Tibial nerve (tissue), 4 donors: Measurements from ENCODE around the gene ZFAND6. TPM values are rescaled to one million over a fixed set of nuclear protein-coding genes. Genes with fewer than 3 reads are reported as not detected.
"Not testable (repeated sequence)": the region's sequence is repeated elsewhere in the genome, so short reads cannot be mapped to it uniquely, and the experiment has no call there.

ENCODE experiments used
- DNase-seq, 2 donors: peaks; one replicate each; pipeline ENCODE4 v3.0.0-alpha.2; 2019; ENCODE audit warnings: low spot score in 2 of 2
- H3K27ac ChIP-seq, 4 donors: fragments of 200-600 bp; sonication (generic) in 3 of 4; one replicate each; pipeline ENCODE4 v1.5.1; 2017 to 2019; ENCODE audit warnings: mild to moderate bottlenecking in 1 of 4
- H3K27me3 ChIP-seq, 2 donors: fragments of 200-600 bp; sonication (generic) in 1 of 2; one replicate each; pipeline versions ENCODE4 v1.5.1 to v1.6.0; 2017 to 2019
- H3K36me3 ChIP-seq, 3 donors: fragments of 200-600 bp; sonication (generic); one replicate each; pipeline ENCODE4 v1.5.1; 2018 to 2019
- H3K4me1 ChIP-seq, 4 donors: fragments of 200-600 bp; sonication (generic) in 3 of 4; one replicate each; pipeline ENCODE4 v1.5.1; 2017 to 2019
- H3K4me3 ChIP-seq, 4 donors: fragments of 200-600 bp; sonication (generic) in 3 of 4; one replicate each; pipeline ENCODE4 v1.5.1; 2017 to 2019; ENCODE audit warnings: mild to moderate bottlenecking in 1 of 4, moderate library complexity in 1 of 4
- H3K9me3 ChIP-seq, 4 donors: fragments of 200-600 bp; sonication (generic) in 3 of 4; one replicate each; pipeline ENCODE4 v1.5.1; 2017 to 2019
- CTCF ChIP-seq, 5 experiments: fragments of 200-600 bp in 3 of 5; fragments of 450-650 bp in 2 of 5; sonication (generic) in 3 of 5; IDR thresholded peaks; one replicate each; pipeline ENCODE4 v1.5.1; 2016 to 2019; ENCODE audit warnings: antibody characterized with exemption in 5 of 5, mild to moderate bottlenecking in 3 of 5, moderate library complexity in 2 of 5
- EP300 ChIP-seq, 2 donors: sonication (generic); formaldehyde crosslinking; IDR thresholded peaks; one replicate each; pipeline ENCODE4 v1.6.1; 2017; ENCODE audit warnings: antibody characterized with exemption in 2 of 2, mild to moderate bottlenecking in 1 of 2
- POLR2A ChIP-seq, 2 donors: fragments of 450-650 bp; IDR thresholded peaks; one replicate each; pipeline ENCODE4 v1.6.1; 2017; ENCODE audit warnings: antibody characterized with exemption in 2 of 2, mild to moderate bottlenecking in 2 of 2, moderate library complexity in 2 of 2
- WGBS, 2 donors: methylation state at CpG; one replicate each; pipeline ENCODE4 v1.1.5; 2018; 5-methylcytosine and 5-hydroxymethylcytosine counted together
- total RNA-seq, 4 donors: library from RNA; depleted of rRNA; stranded (reverse); fragments of >200 nt; gene quantifications; one replicate each; pipeline ENCODE4 v1.1.0, GENCODE V29; 2016

ZFAND6 gene
- total RNA-seq, 4 donors from 2014 or later = 68.6 to 126 (median 88.2) TPM

GRCh38 chr15:80155378-80156175 is 96.1 kb downstream of the ZFAND6 start:
- peak in 1 of 2 donors; percentile 30 for TF ChIP-seq EP300 (IDR thresholded peaks at IDR 0.05)
- H3K9me3 ChIP-seq, H3K27ac ChIP-seq, H3K27me3 ChIP-seq, H3K4me3 ChIP-seq: not testable (repeated sequence)
- WGBS, 2 donors = 73 to 77% methylated on average over 16 of the region's 16 CpGs
- Histone ChIP-seq H3K36me3 (peaks cover 0 to 27% (median 0%) of the 10 kb centered on the region in 3 donors), H3K4me1 (peaks cover 0 to 33% (median 10%) of the 10 kb centered on the region in 4 donors)
- DNase-seq = peak in 1 of 2 donors; percentile 28

DNA sequence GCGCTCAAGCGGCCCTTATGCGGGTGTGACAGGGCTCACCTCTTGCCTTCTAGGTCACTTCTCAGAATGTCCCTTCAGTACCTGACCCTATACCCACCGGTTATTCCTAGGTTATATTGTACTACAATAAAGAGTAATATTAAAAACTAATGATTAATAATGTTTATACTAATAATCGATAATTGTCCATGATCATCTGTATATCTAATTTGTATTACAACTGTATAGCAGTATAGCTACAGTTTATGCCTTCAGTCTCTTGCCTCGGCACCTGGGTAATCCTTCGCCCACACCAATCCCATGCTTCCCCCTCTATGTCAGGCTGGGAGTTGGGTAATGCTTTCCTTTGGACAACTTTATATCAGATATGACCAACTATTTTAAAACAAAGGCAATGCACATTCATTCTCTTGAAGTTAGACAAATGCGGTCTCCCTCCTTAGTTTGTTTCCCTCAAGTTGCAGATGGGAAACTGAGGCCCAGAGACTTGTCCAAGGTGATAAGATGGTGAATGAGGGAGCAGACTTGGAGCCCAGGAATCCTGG is 96.8 kb downstream of the ZFAND6 start:
- Histone ChIP-seq H3K4me1 (peaks cover 0 to 37% (median 12%) of the 10 kb centered on the region in 4 donors), H3K36me3 (peaks cover 0 to 34% (median 0%) of the 10 kb centered on the region in 3 donors), H3K27ac (no peak overlapping the region), H3K27me3 (no peaks in the 10 kb centered on the region), H3K9me3 (no peaks in the 10 kb centered on the region), H3K4me3 (no peak overlapping the region)
- WGBS, 2 donors = 95 to 97% methylated on average over 8 of the region's 8 CpGs
- TF ChIP-seq CTCF (IDR thresholded peaks at IDR 0.05) = no peak
- TF ChIP-seq EP300 (IDR thresholded peaks at IDR 0.05) = no peak
- no peak for TF ChIP-seq POLR2A (IDR thresholded peaks at IDR 0.05)
- no peak for DNase-seq

- H3K36me3 ChIP-seq = peaks cover 0 to 43% (median 0%) of the 10 kb centered on the region in 3 donors
- TF ChIP-seq EP300 (IDR thresholded peaks at IDR 0.05) = no peak
- no peak for TF ChIP-seq CTCF (IDR thresholded peaks at IDR 0.05)
- no peak for TF ChIP-seq POLR2A (IDR thresholded peaks at IDR 0.05)
- no peak for DNase-seq
- H3K27me3 ChIP-seq = no peaks in the 10 kb centered on the region
- no peak overlapping the region for H3K4me3 ChIP-seq
- no peak overlapping the region for H3K27ac ChIP-seq
- 85 to 91% methylated on average over 5 of the region's 5 CpGs for whole genome bisulfite sequencing, 2 donors
- peaks cover 0 to 29% (median 12%) of the 10 kb centered on the region in 4 donors for H3K4me1 ChIP-seq
- no peaks in the 10 kb centered on the region for H3K9me3 ChIP-seq
Observed at GRCh38 chr15:80157215-80157614, 97.7 kb downstream of the ZFAND6 start.

- Histone ChIP-seq H3K9me3 (no peaks in the 10 kb centered on the region), H3K4me1 (peaks cover 0 to 18% (median 5%) of the 10 kb centered on the region in 4 donors), H3K4me3 (no peak overlapping the region), H3K36me3 (peaks cover 0 to 64% (median 0%) of the 10 kb centered on the region in 3 donors), H3K27ac (no peak overlapping the region), H3K27me3 (no peaks in the 10 kb centered on the region)
- TF ChIP-seq EP300 (IDR thresholded peaks at IDR 0.05) (no peak), CTCF (IDR thresholded peaks at IDR 0.05) (no peak), POLR2A (IDR thresholded peaks at IDR 0.05) (no peak)
- no peak for DNase-seq
- 91 to 100% methylated on average over 5 of the region's 5 CpGs for WGBS, 2 donors
Observed at GRCh38 chr15:80159301-80159700, 99.8 kb downstream of the ZFAND6 start.

DNA sequence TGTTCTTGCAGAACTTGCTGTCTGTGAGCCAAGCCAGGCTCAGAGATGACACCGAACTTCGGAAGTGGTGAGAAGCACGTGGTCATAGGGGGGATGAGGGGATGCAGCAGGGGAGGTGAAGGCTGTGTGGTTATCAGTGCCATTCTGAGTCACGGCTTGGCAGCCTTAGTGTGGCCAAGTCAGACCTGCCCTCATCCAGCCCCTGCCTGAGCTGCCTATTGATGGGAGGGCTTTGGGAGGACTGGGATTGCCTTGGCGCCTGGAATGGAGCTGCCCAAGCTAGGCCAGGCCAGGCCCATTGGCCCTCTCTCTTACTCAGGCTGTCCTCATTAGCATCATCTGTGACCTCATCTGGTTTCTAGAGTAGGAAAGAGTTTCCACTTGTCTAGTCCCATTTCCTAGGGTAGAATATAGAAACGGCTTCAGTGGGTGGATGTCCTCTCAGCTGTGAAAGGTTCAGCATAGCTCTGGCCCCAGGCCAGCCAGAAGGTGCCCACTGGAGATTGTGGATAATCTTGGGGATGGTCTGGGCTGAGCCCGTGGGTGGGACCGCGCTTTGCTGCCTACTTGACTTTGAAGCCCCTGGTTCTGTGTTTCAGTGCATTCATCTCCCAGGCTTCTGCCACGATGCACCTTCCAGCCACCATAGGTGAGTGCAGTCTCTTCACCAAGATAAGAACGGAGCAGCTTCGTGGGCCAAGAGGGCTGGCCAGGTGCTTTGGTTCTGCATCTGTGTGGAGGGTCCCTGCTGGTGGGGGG is 100.5 kb downstream of the ZFAND6 start:
- DNase-seq = no peak
- Histone ChIP-seq H3K4me3 (no peak overlapping the region), H3K27me3 (no peaks in the 10 kb centered on the region), H3K36me3 (peaks cover 0 to 71% (median 0%) of the 10 kb centered on the region in 3 donors), H3K27ac (peak overlapping the region in 1 of 4 donors; percentile 8), H3K4me1 (peaks cover 0 to 11% (median 3%) of the 10 kb centered on the region in 4 donors), H3K9me3 (no peaks in the 10 kb centered on the region)
- WGBS, 2 donors = 94% methylated on average over 8 to 12 of the region's 12 CpGs
- TF ChIP-seq POLR2A (IDR thresholded peaks at IDR 0.05) (no peak), CTCF (IDR thresholded peaks at IDR 0.05) (no peak), EP300 (IDR thresholded peaks at IDR 0.05) (no peak)
